HEK293 (cell line): ENCODE results near the gene ASCL2.

Experiments used
- CTCF ChIA-PET: fragments of 350-600 bp; formaldehyde crosslinking; extraction: SDS; loops from one replicate; lab custom pipeline; 2021; ENCODE audit warnings: antibody characterized with exemption; lab: Yijun Ruan, JAX
- POLR2A ChIA-PET: fragments of 300-600 bp; formaldehyde crosslinking; extraction: SDS; loops from one replicate; lab custom pipeline; 2020; ENCODE audit warnings: antibody characterized with exemption, inconsistent platforms; lab: Yijun Ruan, JAX
- H3K27ac ChIP-seq: fragments of 200-500 bp; sonication (Bioruptor generic); 2 replicates; pipeline ENCODE4 v1.5.1; 2014; ENCODE audit warnings: low read depth, low read length, control low read depth, inconsistent platforms; ENCODE audit errors: extremely low read depth
- H3K36me3 ChIP-seq, 2 experiments: fragments of 200-500 bp in 1 of 2; sonication (Bioruptor generic) in 1 of 2; 1 replicate in 1 of 2; 2 replicates in 1 of 2; pipeline ENCODE4 v1.5.1; 2014 to 2017; ENCODE audit warnings: inconsistent platforms in 2 of 2, low read length in 2 of 2; ENCODE audit not compliant: control insufficient read depth in 2 of 2, insufficient read depth in 1 of 2
- H3K4me1 ChIP-seq: fragments of 200-500 bp; sonication (Bioruptor generic); 2 replicates; pipeline ENCODE4 v1.5.1; 2014; ENCODE audit warnings: mild to moderate bottlenecking, low read length, inconsistent platforms; ENCODE audit not compliant: control insufficient read depth, insufficient read depth
- H3K4me3 ChIP-seq: 2 replicates; pipeline ENCODE4 v1.5.1; 2011; ENCODE audit warnings: low read depth, mild to moderate bottlenecking, control low read depth, low read length, moderate library complexity
- H3K9me3 ChIP-seq: fragments of 200-500 bp; sonication (Bioruptor generic); 2 replicates; pipeline ENCODE4 v1.5.1; 2014; ENCODE audit warnings: low read depth, low read length, inconsistent platforms; ENCODE audit not compliant: control insufficient read depth, insufficient read depth
- BCL11A ChIP-seq: fragments of 450-650 bp; formaldehyde crosslinking; IDR thresholded peaks from 2 replicates; pipeline ENCODE4 v1.5.1; 2016; ENCODE audit warnings: low read depth, missing biosample characterization, missing genetic modification characterization
- GFI1B ChIP-seq: fragments of 450-650 bp; formaldehyde crosslinking; IDR thresholded peaks from 2 replicates; pipeline ENCODE4 v1.5.1; 2016; ENCODE audit warnings: missing biosample characterization, missing genetic modification characterization
- GLI4 ChIP-seq: fragments of 450-650 bp; formaldehyde crosslinking; IDR thresholded peaks from 2 replicates; pipeline ENCODE4 v1.5.1; 2016; ENCODE audit warnings: missing biosample characterization, missing genetic modification characterization
- MEIS1 ChIP-seq: sonication (generic); formaldehyde crosslinking; IDR thresholded peaks from 2 replicates; pipeline ENCODE4 v1.8.1; 2022; ENCODE audit warnings: missing genetic modification reagents, mild to moderate bottlenecking, borderline replicate concordance
- REPIN1 ChIP-seq: fragments of 450-650 bp; formaldehyde crosslinking; IDR thresholded peaks from 2 replicates; pipeline ENCODE4 v1.5.1; 2017; ENCODE audit warnings: missing biosample characterization, missing genetic modification characterization, low read depth
- SP3 ChIP-seq: fragments of 450-650 bp; formaldehyde crosslinking; IDR thresholded peaks from 2 replicates; pipeline ENCODE4 v1.5.1; 2016; ENCODE audit warnings: missing biosample characterization, missing genetic modification characterization
- YY1 ChIP-seq: fragments of 450-650 bp; formaldehyde crosslinking; IDR thresholded peaks from 2 replicates; pipeline ENCODE4 v1.5.1; 2018; ENCODE audit warnings: missing biosample characterization, missing genetic modification characterization
- ZBTB17 ChIP-seq: fragments of 450-650 bp; formaldehyde crosslinking; IDR thresholded peaks from 2 replicates; pipeline ENCODE4 v1.5.1; 2016; ENCODE audit warnings: missing biosample characterization, missing genetic modification characterization
- ZBTB7A ChIP-seq: fragments of 450-650 bp; formaldehyde crosslinking; IDR thresholded peaks from 2 replicates; pipeline ENCODE4 v1.5.1; 2016; ENCODE audit warnings: low read depth, missing biosample characterization, missing genetic modification characterization
- ZNF132 ChIP-seq: fragments of 450-650 bp; formaldehyde crosslinking; IDR thresholded peaks from 2 replicates; pipeline ENCODE4 v1.5.1; 2017; ENCODE audit warnings: missing biosample characterization, missing genetic modification characterization, borderline replicate concordance
- ZNF266 ChIP-seq: fragments of 450-650 bp; formaldehyde crosslinking; IDR thresholded peaks from 2 replicates; pipeline ENCODE4 v1.5.1; 2016; ENCODE audit warnings: missing biosample characterization, missing genetic modification characterization, low read depth
- ZNF341 ChIP-seq: fragments of 450-650 bp; formaldehyde crosslinking; IDR thresholded peaks from 2 replicates; pipeline ENCODE4; 2016; ENCODE audit warnings: low read depth, missing biosample characterization, missing genetic modification characterization
- ZNF354C ChIP-seq: fragments of 450-650 bp; formaldehyde crosslinking; IDR thresholded peaks from 2 replicates; pipeline ENCODE4 v1.5.1; 2016; ENCODE audit warnings: missing biosample characterization, missing genetic modification characterization, low read depth, borderline replicate concordance
- ZNF404 ChIP-seq: fragments of 450-650 bp; formaldehyde crosslinking; IDR thresholded peaks from 2 replicates; pipeline ENCODE4 v1.5.1; 2017; ENCODE audit warnings: missing biosample characterization, missing genetic modification characterization
- ZNF654 ChIP-seq: fragments of 450-650 bp; formaldehyde crosslinking; IDR thresholded peaks from 2 replicates; pipeline ENCODE4 v1.5.1; 2016; ENCODE audit warnings: low read depth, missing biosample characterization, missing genetic modification characterization
- ZNF677 ChIP-seq: fragments of 450-650 bp; IDR thresholded peaks from 2 replicates; pipeline ENCODE4 v1.5.0; 2018; ENCODE audit warnings: missing biosample characterization, mild to moderate bottlenecking, missing genetic modification characterization, moderate library complexity
- ZNF830 ChIP-seq: fragments of 450-650 bp; IDR thresholded peaks from 2 replicates; pipeline ENCODE4 v1.5.0; 2018; ENCODE audit warnings: missing biosample characterization, missing genetic modification characterization, low read depth, mild to moderate bottlenecking, moderate library complexity
- ZNF843 ChIP-seq: fragments of 450-650 bp; formaldehyde crosslinking; IDR thresholded peaks from 2 replicates; pipeline ENCODE4 v1.5.1; 2016; ENCODE audit warnings: missing biosample characterization, missing genetic modification characterization
- TF ChIP-seq, protein P1 (sequence below): fragments of 450-650 bp; formaldehyde crosslinking; IDR thresholded peaks from 2 replicates; pipeline ENCODE4; 2016; ENCODE audit warnings: missing biosample characterization, missing genetic modification characterization
- TF ChIP-seq, protein P2 (sequence below): sonication (generic); formaldehyde crosslinking; IDR thresholded peaks from 2 replicates; pipeline ENCODE4 v1.8.1; 2022; ENCODE audit warnings: mild to moderate bottlenecking, moderate library complexity, missing genetic modification reagents
- TF ChIP-seq, protein P3 (sequence below): fragments of 450-650 bp; formaldehyde crosslinking; IDR thresholded peaks from 2 replicates; pipeline ENCODE4 v1.5.1; 2017; ENCODE audit warnings: missing biosample characterization, missing genetic modification characterization
- TF ChIP-seq, protein P4 (sequence below): fragments of 450-650 bp; formaldehyde crosslinking; IDR thresholded peaks from 2 replicates; pipeline ENCODE4 v1.5.1; 2016; ENCODE audit warnings: missing biosample characterization, missing genetic modification characterization

The ASCL2 gene

DNA sequence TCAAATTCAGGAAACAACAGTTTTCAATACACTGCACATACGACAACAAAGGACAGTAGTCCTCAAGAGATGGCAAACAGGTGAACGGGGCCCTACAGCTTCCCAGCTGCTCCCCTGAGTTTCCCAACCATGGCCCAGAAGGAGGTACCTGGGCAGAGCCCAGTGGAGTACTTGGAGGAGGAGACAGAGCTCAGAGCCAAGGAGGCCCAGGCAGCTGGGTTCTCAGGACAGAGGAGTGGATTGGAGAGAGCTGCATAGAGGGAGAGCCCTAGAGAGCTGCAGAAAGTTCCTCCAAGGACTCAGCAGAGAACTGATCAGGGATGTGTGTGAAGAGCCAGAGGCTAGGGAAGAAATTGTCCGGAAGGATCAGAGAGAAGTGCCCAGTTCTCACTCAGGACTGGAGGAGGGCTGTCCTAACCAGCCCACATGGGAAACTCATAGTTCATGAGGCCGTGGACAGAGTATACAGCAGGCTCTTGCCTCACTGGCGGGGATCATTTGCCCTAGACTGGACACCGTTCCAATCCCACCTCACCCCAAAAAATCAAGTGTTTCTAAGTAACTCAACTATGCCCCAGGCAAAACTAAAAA, 7.6 kb upstream of the ASCL2 start:
- ChIA-PET CTCF (interaction anchor here (0.6 to 1.7 kb wide), 3 partner anchors 79 to 143 kb away, joined by 4 to 6 read pairs (median 5); no protein-coding TSS in a partner anchor), POLR2A (no interaction called here)
- H3K9me3 ChIP-seq, result no peaks in the 10 kb centered on the region
- no peaks in the 10 kb centered on the region for H3K36me3 ChIP-seq
- H3K27ac ChIP-seq, result no peak overlapping the region
- no peak overlapping the region for H3K4me3 ChIP-seq
- TF ChIP-seq ZNF677 (tag by site-specific recombination) (no peak), ZBTB7A (tag by site-specific recombination) (no peak)
- TF ChIP-seq, protein P1, sequence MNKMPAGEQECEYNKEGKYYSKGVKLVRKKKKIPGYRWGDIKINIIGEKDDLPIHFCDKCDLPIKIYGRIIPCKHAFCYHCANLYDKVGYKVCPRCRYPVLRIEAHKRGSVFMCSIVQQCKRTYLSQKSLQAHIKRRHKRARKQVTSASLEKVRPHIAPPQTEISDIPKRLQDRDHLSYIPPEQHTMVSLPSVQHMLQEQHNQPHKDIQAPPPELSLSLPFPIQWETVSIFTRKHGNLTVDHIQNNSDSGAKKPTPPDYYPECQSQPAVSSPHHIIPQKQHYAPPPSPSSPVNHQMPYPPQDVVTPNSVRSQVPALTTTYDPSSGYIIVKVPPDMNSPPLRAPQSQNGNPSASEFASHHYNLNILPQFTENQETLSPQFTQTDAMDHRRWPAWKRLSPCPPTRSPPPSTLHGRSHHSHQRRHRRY, result no peak
- TF ChIP-seq, all 188 proteins: peak for 0
- no peaks in the 10 kb centered on the region for H3K4me1 ChIP-seq

DNA sequence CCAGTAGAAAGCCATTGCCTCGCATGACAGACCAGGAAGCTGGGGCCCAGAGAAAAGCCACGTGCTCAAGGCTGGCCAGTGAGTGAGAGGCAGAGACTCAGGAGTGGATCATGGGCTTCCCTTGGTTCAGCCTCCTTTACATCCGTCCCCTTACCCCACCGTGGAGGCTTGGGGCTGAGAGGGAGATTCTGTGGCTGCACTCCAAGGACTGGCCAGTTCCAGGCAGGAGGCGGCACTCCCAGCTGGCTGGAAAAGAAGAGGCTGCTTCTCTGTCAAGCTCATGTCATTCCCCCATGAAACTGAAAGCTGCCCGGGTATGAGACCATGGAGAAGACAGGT, 6.6 kb upstream of the ASCL2 start:
- TF ChIP-seq, protein P2, sequence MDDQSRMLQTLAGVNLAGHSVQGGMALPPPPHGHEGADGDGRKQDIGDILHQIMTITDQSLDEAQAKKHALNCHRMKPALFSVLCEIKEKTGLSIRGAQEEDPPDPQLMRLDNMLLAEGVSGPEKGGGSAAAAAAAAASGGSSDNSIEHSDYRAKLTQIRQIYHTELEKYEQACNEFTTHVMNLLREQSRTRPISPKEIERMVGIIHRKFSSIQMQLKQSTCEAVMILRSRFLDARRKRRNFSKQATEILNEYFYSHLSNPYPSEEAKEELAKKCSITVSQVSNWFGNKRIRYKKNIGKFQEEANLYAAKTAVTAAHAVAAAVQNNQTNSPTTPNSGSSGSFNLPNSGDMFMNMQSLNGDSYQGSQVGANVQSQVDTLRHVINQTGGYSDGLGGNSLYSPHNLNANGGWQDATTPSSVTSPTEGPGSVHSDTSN, result no peak
- no peak for TF ChIP-seq MEIS1 (CRISPR knock-in tag)
- no peak for TF ChIP-seq ZNF830
- TF ChIP-seq BCL11A (tag by site-specific recombination), result no peak
- TF ChIP-seq SP3 (tag by site-specific recombination), result no peak
- TF ChIP-seq, protein P3, sequence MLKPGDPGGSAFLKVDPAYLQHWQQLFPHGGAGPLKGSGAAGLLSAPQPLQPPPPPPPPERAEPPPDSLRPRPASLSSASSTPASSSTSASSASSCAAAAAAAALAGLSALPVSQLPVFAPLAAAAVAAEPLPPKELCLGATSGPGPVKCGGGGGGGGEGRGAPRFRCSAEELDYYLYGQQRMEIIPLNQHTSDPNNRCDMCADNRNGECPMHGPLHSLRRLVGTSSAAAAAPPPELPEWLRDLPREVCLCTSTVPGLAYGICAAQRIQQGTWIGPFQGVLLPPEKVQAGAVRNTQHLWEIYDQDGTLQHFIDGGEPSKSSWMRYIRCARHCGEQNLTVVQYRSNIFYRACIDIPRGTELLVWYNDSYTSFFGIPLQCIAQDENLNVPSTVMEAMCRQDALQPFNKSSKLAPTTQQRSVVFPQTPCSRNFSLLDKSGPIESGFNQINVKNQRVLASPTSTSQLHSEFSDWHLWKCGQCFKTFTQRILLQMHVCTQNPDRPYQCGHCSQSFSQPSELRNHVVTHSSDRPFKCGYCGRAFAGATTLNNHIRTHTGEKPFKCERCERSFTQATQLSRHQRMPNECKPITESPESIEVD (tag by site-specific recombination), result no peak
- TF ChIP-seq ZNF341 (tag by site-specific recombination), result no peak
- no peak for TF ChIP-seq REPIN1 (tag by site-specific recombination)
- no peak for TF ChIP-seq ZNF404 (tag by site-specific recombination)
- TF ChIP-seq ZBTB17 (tag by site-specific recombination), result no peak
- TF ChIP-seq GFI1B (tag by site-specific recombination), result no peak
- TF ChIP-seq ZNF266 (tag by site-specific recombination), result no peak
- TF ChIP-seq ZNF843 (tag by site-specific recombination), result no peak
- TF ChIP-seq ZNF132 (tag by site-specific recombination), result no peak
- TF ChIP-seq ZNF654 (tag by site-specific recombination), result no peak
- TF ChIP-seq, protein P4, sequence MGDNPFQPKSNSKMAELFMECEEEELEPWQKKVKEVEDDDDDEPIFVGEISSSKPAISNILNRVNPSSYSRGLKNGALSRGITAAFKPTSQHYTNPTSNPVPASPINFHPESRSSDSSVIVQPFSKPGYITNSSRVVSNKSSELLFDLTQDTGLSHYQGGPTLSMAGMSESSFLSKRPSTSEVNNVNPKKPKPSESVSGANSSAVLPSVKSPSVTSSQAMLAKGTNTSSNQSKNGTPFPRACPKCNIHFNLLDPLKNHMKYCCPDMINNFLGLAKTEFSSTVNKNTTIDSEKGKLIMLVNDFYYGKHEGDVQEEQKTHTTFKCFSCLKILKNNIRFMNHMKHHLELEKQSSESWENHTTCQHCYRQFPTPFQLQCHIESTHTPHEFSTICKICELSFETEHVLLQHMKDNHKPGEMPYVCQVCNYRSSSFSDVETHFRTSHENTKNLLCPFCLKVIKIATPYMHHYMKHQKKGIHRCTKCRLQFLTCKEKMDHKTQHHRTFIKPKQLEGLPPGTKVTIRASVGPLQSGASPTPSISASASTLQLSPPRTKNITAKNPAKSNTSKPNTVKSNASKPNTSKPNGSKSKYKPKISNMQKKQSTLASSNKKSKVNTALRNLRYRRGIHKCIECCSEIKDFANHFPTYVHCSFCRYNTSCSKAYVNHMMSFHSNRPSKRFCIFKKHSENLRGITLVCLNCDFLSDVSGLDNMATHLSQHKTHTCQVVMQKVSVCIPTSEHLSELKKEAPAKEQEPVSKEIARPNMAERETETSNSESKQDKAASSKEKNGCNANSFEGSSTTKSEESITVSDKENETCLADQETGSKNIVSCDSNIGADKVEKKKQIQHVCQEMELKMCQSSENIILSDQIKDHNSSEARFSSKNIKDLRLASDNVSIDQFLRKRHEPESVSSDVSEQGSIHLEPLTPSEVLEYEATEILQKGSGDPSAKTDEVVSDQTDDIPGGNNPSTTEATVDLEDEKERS (tag by site-specific recombination), result no peak
- no peak for TF ChIP-seq YY1 (tag by site-specific recombination)
- no peak for TF ChIP-seq ZNF354C (tag by site-specific recombination)
- no peak for TF ChIP-seq GLI4
- TF ChIP-seq, all 188 proteins: peak for 0
- Histone ChIP-seq H3K27ac (no peak overlapping the region), H3K4me1 (no peaks in the 10 kb centered on the region), H3K9me3 (no peaks in the 10 kb centered on the region), H3K36me3 (no peaks in the 10 kb centered on the region), H3K4me3 (no peak overlapping the region)
- POLR2A ChIA-PET, result no interaction called here
- CTCF ChIA-PET, result no interaction called here
